ENCODE data around the gene RUSC1.
"Not testable (repeated sequence)": the region's sequence is repeated elsewhere in the genome, so short reads cannot be mapped to it uniquely, and the experiment has no call there.

RUSC1 gene

DNA sequence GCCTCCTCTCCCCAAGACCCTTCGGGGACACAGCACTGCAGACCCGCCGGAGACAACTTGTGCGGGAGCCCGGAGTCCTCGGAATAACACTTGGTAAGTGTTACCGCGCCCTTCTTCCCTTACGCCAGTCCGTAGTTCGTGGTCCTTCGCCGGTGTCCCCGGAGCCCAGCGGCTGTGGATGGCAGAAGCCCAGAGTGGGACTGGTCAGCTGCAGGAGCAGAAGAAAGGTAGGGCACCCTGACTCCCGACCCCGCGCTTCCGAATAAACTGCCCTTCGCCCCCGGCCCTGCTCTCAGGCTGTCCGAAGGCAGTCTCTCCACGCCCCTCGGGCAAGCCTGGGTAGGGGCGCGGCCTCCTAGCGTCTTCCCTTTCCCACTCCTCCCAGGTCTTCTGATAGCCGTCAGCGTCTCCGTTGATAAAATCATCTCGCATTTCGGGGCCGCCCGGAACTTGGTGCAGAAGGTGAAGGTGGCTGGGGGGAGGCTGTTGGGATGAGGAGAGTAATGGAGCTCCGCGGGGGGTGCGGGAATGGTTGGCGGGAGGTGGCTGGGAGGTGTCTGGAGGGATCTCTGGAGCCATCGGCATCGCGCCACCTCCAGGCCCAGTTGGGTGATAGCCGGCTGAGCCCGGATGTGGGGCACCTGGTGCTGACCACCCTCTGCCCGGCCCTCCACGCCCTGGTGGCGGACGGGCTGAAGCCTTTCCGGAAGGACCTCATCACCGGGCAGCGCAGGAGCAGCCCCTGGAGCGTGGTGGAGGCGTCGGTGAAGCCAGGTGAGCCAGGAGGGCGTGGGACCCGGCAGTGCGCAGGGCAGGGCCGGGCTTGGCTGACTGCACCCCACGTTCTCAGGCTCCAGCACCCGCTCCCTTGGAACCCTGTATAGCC is 4.3 kb downstream of the RUSC1 start:
- peak; percentile 15 for DNase-seq

DNA sequence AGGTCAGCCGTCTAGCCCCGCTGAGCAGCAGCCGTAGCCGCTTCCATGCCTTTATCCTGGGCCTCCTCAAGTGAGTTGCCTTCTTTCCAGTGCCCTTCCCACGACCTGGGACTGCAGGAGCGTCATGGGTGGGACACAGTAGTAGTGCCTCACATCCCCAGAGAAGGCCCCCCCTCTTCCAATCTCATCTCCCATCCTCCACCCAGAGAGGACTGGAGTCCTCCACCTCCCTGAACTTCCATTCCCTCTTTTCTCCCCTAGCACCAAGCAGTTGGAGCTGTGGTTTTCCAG is 4.9 kb downstream of the RUSC1 start:
- DNase-seq: no peak

DNA sequence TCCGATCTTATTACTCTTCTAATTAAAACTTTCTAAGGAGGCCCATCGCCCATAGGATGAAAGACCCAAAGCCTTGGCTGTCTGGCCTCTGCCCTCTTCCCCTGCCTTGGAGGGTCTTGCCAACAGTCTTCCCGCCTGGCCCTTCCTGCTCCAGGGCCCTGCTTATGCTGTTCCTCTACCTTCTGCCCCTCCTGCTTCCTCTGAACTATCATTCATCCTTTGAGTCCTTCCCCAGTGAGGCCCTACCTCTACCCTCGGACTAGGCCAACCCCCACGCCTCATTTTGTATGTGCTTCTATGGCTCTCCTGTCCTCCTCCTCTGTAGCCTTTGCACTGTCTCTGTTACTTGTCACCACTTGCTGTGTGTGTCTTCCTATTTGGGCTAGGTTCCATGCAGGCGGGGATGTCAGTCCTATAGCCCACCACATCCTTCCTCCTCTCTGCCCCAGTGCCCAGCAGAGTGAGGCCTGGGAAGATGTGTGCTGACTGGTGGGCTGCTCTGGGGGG is 5.4 kb downstream of the RUSC1 start:
- no peak for DNase-seq

DNA sequence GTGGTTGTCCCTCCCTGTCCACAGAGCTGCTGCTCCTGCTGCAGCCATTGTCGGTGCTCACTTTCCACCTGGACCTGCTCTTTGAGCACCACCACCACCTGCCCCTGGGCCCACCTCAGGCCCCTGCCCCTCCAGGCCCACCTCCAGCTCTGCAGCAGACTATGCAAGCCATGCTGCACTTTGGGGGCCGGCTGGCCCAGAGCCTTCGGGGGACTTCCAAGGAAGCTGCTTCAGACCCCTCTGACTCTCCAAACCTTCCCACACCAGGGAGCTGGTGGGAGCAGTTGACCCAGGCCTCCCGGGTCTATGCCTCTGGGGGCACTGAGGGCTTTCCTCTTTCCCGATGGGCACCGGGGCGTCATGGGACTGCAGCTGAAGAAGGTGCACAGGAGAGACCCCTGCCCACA is 5.9 kb downstream of the RUSC1 start:
- no peak for DNase-seq

DNA sequence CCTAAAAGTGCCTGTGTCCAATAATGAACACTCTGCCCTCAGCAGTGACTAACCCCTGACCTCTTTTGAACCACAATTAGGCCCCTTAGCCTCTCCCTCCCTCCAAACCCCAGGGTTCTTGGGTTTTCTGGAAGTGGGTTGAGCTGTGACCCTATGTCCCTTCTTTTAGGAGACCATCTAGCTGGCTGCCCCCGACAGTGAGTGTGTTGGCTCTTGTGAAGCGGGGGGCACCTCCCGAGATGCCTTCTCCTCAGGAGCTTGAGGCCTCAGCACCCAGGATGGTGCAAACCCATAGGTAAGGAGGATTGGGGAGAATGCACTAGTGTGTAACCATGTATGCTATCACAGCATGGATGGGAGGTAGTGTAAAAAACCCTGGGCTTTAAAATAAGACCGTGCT is 7.3 kb downstream of the RUSC1 start:
- DNase-seq: no peak

DNA sequence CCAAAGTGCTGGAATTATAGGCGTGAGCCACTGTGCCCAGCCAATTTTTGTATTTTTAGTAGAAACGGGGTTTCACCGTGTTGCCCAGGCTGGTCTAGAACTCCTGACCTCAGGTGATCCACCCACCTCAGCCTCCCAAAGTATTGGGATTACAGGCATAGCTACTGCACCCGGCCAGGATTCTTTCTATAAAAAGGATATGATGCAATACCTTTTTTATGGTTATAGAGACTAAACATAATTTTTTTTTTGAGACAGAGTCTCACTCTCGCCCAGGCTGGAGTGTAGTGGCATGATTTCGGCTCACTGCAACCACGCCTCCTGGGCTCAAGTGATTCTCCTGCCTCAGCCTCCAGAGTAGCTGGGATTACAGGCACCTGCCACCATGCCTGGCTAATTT is 8.2 kb downstream of the RUSC1 start:
- not testable (repeated sequence) for DNase-seq

DNA sequence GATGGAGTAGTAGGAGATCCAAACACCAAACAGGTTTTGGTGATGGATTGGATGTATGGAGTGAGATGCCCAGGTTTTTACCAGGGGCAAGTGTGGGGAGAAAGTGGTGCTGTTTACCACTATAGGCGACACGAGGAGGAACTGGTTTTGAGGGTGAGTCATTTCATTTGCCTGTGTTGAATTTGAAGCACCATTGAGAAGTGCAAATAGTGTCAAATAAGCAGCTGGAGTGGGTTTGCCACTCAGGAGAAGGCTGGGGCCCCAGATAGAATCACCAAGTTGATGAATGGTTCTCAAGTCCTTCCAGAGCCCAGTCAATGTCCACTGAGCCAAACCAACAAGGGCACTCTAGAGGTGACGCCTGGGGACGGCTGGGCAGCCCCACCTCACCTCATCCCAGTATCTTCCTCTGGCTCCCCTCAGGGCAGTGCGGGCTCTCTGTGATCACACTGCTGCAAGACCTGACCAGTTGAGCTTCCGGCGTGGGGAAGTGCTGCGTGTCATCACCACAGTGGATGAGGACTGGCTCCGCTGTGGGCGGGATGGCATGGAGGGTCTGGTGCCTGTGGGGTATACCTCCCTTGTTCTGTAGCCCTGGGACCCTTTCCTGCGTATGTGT is 9.4 kb downstream of the RUSC1 start:
- DNase-seq: no peak

DNA sequence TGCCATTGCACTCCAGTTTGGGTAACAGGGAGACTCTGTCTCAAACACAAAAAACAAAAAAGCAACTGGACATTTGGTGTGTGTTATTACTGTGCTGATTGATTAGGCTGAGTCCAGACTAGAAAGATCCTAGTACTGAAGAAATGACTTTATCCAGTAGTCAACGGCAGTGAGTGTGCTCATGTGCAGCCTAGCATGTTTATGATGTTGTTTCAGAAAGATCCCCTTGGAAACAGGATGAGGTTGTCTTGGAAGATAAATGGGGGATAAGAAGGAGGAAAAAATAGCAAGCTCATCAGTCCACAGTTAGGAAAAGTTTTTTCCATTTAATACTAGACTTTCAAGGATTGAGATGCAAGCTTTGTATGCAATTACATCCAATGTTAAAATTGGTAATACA is 14.3 kb downstream of the RUSC1 start:
- DNase-seq: no peak

DNA sequence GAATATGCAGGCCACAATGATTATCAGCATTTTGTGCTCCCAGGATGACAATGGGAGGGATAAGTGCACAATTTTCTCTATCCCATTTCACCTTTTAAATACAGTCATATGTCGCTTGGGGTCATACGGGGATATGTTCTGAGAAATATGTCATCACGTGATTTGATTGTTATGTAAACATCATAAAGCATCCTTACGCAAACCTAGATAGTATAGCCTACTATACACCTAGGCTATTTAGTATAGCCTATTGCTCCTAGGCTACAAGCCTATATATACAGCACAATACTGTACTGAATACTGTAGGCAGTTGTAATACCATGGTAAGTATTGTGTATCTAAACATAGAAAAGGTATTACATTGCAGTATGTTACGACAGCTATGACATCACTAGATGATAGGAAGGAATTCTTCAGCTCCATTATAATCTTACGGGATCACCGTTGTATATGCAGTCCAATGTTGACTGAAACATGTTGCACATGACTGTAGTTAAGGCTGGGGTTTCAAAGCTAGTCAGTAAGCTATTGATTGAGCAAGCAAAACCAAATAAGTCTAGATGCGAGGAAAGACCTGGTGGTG is 18.9 kb downstream of the RUSC1 start:
- DNase-seq: no peak

DNA sequence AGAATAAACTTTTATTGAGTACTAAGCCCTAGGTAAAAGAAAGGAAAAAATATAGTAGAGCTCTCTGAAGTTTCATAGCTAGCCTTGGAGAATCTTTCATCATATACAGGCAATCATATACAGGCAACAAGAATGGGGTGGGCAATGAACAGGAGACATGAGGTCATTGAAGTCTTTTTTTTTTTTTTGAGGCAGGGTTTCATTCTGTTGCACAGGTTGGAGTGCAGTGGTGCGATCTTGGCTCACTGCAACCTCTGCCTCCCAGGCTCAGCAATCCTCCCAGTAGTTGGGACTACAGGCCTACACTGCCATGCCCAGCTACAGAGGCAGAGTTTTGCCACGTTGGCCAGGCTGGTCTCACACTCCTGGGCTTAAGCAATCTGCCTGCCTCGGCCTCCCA is 22.1 kb downstream of the RUSC1 start:
- DNase-seq: no peak

DNA sequence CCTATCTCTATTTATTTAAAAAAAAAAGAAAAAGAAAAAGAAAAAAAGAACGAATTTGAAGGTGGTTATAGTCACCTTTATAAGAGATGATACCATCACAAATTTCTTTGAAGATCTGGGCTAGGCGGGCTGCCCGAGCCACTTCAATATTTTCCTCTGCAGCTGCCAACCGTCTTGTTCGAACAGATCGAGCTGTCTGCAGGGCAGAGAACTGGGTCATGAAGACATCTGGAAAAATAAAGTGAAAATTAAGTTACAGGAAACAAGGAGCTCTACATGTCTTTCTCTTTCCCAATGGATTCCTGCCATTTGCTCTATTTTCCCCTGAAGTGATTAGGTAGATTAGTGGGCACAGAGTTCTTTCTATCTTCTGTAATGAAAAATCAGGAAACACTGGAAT is 31.9 kb downstream of the RUSC1 start:
- DNase-seq: no peak

DNA sequence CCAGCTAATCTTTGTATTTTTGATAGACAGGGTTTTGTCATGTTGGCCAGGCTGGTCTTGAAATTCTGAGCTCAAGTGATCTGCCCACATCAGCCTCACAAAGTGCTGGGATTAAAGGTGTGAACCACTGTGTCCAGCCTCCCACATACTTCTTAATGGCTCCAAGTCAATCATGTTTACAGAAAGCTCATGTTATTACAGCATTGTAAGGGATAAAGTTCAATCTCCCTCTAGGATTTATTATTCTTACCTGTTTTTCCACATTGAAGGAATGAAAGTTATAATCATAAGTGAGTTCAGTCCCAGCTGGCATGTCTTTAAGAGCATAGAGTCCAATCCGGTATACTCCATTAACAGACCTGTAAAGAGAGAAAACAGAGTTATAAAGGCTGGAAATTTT is 39.4 kb downstream of the RUSC1 start:
- no peak for DNase-seq

DNA sequence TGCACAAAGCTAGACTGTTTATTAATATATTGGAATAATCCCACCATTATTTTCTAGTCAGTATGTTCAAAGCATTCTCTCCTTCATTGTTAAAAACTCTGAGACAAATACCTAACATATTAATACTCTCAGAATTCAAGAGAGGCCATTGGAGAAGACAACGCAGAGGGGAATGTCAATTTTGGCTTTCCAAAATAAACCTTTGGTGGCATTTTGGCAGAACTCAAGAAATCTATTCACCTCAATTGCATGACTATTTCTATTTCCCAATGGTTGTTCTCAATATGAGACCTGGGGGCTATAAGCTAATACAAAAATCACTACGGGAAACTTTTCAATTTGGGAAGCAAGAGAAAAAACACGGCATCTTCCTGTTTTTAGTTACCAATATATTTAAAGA is 58.5 kb downstream of the RUSC1 start:
- no peak for DNase-seq

DNA sequence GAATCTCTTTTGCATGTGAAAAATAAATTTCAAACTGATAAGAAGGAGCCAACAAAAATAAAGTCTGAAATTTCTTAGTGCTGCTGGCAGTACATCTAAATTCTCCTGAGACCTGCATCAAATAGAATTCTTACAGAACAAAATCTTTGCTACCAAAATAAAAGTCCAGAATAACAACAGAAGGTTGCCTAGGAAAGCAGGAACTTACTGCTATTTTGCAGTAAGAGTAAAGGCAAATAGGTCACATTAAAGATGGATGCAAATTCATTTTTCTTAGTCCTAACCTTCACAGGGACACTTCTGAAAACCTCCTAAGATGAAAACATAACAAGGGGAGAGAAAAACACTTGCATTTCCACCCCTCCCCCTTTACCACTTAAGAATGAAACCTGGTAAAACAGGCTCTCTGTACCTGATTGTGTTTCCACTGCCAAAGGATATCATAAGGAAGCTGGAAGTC is 59.0 kb downstream of the RUSC1 start:
- DNase-seq: peak; percentile 3

All from CD4-positive, alpha-beta T cell treated with Interleukin-10 for 1 hour (primary cell).